HG03060 (cell line): Measurements from ENCODE around the gene GNG2.

Experiments
- ATAC-seq: cut with Tn5 transposase; IDR thresholded peaks from one replicate; pipeline ENCODE4 v1.9.1; 2021; ENCODE audit warnings: low read depth, moderate number of reproducible peaks; ENCODE audit not compliant: unreplicated experiment

The GNG2 gene

DNA sequence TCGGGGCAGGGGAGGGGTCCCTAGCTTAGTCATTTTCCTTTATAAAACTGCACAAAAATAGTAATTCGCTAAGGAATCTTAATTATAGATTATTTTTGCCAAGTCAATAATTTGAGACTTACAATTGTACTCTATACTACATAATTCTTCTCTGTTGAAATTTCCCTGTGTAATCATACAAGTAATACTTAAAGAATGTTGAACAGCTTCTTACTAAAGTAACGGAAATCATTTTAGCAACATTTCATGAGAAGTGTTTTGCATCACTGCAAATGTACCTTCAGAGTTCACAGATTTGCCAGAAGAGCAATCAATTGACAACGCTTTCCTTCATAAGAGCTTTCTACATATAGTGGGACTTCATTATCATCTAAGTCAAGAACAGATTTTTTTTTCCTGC is 7.9 kb upstream of the GNG2 start:
- no peak for ATAC-seq

DNA sequence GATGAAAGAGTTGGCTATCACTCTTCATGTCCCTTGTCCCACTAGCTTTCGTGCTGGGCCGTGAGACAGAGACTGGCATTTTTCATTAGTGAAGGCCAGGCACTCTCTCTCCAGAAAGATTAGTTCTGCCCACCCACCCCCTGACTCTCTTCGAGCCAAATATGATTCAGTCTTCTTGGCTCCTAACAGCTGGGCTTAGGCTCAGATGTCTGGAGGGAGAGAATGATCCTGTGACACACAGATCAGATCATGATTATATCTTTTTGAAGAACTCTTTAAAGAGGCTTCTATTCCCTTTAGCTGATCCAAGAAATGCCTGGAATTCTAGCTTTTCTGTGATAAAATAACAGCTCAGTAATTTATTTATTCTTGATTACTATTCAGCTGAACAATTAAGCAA is 5.2 kb upstream of the GNG2 start:
- no peak for ATAC-seq

DNA sequence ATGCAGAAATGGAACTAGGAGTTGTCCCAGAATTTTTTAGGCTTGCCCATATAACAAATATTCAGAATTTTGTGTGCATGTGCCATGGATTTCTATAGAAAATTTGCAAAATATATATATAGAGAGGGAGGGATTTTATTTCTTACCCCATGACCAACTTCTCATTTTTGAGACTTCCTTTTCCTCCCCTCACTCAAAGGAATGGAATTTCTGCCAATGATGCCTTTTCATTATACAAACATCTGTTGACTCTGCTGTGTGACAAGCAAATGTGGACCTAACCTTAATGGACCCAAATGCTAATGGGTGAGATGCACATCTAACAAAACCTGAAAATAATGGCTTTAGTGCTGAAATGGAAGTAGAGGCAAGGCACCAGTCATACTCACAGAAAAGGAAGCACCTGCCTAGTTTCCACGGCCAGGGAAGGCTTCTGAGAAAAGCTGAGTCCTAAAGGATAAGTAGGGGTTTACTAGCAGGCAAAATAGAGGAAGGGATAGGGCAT is 3.6 kb upstream of the GNG2 start:
- ATAC-seq: no peak

DNA sequence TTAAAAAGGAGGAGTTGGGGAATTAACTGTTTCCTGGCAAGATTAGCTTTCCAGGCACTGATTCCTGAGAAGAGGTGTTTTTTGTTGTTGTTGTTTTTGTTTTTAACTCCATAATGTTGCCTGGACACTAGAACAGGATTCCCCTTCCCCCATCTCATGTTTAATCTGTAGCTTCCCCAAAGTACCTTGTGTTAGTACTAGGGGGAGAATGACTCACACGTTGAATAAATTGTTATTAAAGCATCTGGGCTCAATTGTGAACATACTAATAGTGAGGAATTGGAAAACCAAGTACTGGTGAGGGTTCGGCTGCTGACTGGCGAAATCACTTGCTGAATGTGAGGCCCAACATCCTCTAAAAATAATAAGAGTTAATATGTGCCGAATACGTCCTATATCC is 1.3 kb upstream of the GNG2 start:
- ATAC-seq: no peak

DNA sequence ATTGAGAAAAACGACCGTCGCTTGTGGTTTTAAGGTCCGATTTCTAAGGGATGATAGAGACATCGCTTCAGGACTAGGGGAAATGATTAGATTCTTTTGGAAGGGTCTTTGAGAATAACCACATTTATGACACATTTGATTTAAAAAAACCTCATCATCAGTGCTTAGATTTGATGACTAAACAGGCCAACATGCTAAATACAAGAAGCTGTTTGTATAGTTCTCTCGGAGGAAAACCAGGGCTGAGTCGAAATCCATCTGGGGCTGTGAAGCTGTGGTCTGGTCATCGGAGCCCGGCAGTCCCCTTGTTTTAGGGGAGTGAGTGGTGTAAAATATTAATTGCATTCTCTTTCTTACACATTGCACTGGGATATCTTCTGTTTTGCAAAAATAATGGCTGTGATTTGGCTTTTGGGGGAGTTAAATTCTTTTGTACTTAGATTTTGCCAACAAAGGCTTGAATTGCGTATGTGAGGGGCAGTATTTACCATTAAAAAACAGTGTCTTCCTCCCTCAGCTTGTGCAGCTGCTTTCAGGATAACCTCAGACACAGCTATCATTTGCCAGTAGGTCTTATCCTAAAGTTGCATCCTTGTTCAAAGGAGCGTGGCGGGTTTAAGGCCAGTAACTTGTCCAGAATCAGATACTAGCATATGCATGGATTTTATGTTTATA is 550 bp downstream of the GNG2 start:
- ATAC-seq: no peak

DNA sequence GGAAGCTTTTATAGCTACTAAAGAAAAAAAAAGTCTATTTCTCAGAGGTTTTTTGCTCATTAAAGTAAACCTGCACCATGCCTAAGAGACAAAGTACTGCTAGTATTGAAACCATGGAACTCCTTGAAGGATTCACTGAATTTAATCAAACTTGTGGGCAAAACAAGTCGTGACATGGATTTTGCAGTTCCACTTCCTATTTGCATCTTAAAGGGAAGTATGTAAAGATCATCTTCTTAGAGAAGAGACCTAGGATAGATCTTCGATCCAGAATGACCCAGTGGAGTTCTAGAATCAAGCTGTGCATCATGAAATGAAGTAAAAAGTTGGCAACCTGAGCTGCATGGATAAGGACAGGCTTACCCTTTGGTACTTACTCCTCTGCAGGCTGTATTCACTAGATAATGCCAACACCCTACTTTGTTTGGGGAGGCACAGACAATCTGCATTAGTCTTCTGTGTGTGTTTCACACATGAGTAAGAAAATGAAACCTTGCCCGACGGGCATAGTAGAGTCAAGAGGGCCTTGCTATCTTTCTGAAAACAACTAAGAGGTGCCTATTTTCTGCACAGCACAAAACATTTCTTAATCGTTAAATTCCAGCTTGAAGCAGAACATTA is 1.9 kb downstream of the GNG2 start:
- ATAC-seq: no peak

DNA sequence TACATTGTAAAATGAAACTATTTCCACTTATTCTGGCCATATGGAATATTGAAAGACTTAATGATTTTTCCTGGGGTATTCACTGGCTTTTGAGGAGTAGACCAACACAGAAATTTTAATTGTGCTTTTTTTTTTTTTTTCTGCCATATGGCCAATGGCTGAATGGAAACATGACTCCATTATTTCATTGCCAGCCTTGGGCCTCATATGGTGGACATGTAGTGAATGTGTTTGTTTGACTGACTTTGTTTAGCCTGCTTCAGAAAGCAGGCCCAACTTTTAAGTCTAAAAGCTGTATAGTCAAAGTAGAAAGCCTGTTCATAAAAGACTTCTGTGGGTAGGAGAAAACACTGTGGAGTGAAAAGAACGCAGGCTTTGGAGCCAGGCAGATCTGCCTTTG is 2.4 kb downstream of the GNG2 start:
- no peak for ATAC-seq

DNA sequence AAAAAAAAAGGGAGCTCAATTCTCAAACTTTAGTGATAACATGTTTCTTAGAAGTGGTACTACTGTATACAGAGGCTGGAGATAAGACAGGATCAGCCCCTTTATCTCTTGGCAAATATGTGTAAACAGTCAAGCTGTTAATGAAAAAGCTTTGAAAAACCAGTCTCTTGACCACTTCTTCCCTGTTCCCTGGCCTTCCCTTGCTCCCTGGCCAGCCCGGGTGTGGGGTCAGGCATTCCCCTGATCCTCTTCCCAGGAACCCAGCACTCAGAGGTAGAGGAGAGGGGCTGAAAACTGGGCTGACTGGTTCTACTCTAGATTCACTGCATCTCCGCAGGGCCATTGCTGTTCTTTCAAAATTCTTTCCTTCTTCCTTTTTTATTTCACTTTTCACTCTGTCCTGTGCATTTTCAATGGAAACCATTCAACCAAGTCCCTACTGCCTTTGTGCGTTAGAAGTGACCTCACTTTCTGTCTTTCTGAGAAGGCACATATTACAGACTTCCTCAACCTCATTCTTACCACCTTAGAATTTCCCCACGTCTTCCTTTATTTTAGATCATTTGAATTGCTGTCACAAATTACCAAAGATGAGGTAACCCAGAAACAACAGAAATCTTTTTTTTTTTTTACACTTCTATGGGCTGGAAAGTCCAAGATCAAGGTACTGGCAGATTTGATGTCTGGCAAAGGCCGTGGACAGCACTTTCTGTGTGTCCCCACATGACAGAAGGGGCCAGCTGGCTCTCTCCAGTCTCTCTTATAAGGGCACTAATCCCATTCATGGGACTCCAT is 5.7 kb downstream of the GNG2 start:
- no peak for ATAC-seq

DNA sequence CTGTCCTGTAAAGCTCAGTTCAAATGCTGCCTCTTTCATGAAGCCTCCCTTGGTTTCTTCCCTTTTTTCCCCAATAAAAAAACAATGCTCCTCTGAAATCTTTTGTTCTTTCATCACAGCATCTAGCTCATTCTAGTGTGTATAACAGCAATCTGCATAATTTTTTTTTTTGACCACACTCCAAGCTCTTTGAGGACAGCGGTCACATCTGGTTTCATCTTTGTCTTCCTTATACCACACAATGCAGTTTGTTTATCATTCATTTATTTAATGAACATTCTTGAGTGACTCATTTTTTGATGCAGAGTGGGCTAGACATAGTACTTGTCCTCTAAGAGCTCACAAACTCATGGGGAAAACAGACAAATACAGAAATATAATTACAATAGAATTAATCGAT is 7.3 kb downstream of the GNG2 start:
- no peak for ATAC-seq

DNA sequence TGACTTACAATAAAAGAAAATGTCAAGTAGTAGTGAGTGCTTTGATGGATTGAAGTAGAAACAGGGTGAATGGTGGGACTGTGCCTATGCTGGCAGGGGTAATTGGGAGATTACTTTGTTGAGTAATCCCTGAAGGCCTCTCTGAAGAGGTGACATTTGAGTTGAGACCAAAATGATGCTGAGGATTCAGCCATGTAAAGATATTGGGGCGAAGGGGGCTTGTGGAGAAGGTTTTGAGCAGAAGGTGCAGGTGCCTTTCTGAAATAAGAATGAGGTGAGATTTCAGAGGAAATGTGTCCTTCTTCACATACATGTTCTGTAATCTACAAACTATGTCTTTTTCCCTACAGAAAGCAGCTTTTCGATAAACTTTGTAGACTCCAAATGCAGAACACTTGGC is 8.0 kb downstream of the GNG2 start:
- ATAC-seq: no peak

DNA sequence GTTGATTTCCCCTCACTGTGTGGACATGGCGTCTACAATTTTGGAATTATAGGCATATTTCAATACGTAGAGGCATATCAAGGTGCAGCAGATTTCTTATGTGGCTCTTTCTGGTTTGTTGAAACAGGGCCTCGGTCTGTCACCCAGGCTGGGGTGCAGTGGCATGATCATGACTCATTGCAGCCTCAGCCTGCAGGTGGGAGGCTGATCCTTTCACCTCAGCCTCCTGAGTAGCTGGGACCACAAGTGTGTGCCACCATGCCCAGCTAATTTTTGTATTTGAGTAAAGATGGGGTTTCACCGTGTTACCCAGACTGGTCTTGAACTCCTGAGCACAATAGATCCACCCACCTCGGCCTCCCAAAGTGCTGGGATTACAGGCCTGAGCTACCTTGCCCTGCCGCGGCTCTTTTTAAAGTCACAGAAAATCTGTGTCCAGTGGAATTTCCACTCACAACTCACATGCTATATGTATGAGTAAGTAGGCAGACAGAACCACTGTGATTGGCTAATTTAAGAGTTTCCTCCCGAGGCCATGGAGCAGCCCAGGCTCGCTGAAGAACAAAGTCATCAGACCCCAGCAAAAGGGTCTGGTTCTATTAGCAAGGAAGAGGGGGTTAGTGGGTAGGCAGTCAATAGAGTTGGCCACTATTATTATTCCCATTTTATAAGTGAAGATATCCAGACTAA is 9.1 kb downstream of the GNG2 start:
- no peak for ATAC-seq

DNA sequence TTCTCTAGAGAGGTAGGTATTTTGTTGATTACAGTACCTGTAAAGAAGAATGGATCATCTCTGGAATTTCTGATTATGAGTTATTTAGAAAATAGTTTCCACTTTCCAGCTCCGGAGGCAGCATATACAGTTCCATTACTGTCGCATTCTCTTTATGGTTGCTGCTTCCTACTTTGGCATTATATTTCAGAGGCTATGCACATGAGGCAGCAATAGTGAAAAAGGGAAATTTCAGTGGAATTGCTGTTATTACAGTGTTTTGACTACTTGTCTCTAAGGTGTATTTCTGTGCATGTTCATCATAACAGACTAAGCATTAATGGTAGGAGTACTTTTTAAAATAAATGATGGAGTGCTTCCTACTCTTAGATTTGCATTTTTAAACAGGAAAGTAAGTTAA is 10.2 kb downstream of the GNG2 start:
- ATAC-seq: no peak

DNA sequence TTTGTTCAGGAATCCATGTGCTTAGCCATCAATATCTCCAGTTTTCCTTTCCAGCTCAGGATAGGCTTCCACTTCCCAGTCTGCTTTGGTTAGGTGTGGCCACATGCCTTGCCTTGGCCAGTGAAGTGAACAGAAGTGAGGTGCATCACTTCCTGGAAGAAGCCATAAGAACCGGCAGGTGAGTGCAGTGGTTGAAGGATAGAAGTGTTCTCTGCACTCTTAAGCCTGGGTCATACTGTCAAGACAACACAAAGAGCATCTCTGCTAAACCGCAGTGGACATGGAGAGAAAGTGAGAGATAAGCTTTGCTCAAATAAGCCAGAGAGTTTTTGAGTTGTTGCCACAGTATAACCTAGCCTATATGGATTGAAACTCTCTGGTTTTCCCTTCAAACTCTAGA is 11.4 kb downstream of the GNG2 start:
- ATAC-seq: no peak

DNA sequence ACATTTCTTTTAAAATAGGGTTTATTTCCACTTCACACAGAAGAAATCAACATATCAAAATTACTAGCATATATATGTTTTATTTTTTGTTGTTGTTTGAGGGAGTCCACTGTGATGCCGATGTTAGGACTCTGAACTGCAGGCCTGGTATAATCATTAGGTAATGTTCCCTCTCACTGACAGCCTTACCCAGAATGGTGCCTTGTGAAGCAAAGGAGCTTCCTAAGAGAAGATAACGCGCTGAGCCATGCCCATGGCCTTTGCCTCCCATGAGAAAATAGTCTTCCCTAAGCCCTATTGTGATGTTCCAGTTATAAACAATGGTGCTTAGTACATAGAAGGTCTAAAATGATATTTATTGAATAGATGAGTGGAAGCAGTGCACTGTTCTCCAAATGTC is 12.0 kb downstream of the GNG2 start:
- no peak for ATAC-seq

DNA sequence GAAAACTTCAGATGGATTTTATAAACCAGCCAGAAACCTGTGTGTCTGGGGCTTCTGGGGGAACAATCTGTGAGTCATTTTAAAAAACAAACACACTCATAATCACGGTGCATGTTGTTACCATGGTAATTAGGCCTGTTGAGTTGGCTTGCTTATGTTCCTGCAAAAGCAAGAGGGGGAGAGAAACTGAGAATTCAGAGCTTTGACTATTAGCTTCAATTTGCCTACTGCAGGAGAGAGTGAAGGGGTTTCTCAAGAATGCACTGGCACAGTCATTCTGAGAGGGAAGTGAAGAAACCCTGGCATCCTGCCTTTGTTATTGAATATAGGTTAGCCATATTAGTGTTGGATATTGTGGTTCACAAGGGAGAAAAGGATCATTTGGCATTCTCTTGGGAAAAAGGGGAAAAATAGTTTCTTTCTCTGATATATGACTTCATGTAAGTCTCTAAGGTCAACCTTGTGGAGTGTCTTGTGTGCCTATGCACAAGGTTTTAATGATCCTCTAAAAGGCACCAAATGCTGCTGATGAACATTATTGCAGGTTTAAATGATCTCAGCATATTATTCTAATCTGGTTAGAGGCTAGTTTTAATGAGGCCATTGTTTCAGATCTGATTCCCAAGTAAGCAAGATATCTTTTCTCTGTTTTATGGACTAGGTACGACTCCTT is 12.9 kb downstream of the GNG2 start:
- peak; percentile 90 for ATAC-seq

DNA sequence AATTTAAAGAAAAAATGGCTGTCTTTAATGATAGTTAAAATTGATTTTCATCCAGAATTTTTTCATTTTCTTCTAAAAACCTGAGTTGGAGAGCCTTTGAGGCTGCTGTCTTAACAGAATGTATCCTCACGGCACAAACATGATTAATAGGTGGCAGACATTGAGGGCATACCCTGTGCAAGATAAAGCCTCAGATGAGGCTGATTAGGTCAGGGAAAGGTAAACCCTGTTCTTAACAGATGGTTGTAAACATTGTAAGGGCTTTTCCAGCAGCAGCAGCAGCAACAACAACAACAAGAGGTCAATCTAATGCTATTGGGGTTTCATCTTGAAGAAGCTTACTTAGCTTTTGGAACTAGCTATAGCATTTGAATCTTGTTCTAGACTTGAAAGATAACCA is 17.4 kb downstream of the GNG2 start:
- no peak for ATAC-seq

DNA sequence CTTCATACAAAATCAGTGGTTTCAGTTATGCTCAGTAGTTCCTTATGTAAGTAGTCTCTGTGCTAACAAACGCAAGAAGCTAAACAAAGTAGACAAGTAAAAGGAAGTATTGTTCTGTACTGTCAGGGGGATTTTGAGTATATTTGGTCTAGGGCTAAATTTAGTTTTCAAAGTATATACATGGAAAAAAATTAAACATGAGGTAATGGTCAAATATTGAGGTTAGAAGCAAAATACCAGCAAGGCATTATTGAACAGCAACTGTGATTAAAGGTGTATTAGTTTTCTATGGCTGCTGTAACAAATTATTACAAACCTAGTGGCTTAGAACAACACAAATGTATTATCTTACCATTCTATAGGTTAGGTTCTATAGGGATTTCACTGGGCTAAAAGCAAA is 18.8 kb downstream of the GNG2 start:
- no peak for ATAC-seq

DNA sequence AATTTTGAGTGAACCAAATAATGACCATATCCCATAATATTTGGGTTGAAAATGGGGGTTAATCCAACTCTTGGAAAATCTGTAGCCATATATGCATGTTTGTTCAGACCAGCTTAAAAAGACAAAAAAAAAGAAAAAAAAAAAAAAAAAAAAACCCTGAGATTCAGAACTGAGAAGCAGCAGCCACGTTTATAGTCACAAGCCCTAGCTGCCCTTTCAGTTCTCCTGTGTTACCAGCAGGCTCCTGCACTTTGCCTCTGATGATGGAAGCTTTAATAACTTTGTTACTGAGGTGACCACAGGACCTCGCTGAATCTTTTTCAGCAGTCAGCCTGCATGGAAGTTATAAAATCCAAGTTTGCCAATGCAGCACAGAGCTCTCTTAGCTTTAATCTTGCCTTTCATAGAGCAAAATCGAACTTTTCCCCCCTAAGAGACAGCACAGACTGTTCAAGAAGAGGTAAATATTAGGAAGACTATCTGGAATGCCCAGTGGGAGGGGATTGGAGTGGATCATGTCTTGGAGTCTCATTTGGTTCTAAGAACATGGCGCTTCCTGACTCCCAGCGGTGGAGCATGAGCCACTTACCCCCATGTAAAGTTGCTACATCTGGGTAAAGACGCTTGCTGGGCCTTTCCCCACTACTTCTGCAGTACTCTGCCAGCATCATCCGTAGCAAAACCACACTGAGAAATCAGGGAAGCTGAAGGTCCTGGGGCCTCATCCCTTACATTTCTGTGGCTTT is 20.6 kb downstream of the GNG2 start:
- no peak for ATAC-seq

DNA sequence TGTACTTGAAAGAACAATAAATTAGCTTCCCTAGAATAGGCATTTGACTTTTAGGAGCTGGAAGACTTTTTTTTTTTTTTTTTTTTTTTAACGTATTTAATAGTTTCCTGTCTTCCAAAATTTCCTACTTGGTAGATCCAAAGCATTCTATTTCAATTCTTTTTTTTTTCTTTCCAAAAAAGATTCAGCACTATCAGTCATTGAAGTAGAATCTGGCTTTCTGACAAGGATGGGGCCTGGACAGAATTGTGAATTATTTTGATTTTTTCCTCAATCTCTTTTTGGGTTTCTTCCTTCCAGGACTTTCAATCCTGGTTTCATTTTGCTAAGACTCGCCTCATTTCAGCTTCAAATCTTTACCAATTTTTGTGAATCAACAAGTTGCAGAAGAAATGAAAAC is 21.2 kb downstream of the GNG2 start:
- ATAC-seq: no peak

DNA sequence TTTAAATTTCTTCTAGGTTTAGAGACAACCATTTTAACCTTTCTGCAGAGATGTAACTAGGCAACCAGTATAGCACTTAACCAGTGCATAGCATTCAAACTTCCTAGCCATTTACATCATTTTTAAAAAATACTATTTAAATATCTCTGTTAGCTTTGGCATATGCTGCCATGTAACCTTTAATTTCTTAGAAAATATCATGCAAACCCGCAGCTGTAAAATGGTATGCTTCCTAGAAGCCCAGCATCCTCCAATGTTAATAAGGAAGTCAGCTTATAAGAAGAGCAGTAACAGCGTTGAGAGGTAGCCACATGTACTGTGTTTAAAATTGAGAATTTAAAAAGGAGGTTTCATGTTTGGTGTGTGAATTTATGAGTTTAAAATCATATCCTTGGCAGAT is 22.8 kb downstream of the GNG2 start:
- ATAC-seq: no peak
